ENCODE results near the gene ZNF521. TPM values are rescaled to one million over a fixed set of nuclear protein-coding genes. Genes with fewer than 3 reads are reported as not detected.

ZNF521 gene
- total and polyA plus RNA-seq, 8 donors = 16.6 to 60.6 (median 47.3) TPM

- no peak overlapping the region for H3K4me3 ChIP-seq
- no peak for DNase-seq
- no peaks in the 10 kb centered on the region for H3K27me3 ChIP-seq
- H3K4me1 ChIP-seq = no peaks in the 10 kb centered on the region
- no peak overlapping the region for H3K27ac ChIP-seq
- intact Hi-C loops (cut with DNase I) = no loop called here
- no peaks in the 10 kb centered on the region for H3K9me3 ChIP-seq
- no peaks in the 10 kb centered on the region for H3K36me3 ChIP-seq
- no peak for TF ChIP-seq CTCF (IDR thresholded peaks at IDR 0.05)
- ATAC-seq = no peak
Observed at GRCh38 chr18:25169701-25170100, 182.3 kb downstream of the ZNF521 start.

GRCh38 chr18:25167612-25168410 lies 184.2 kb downstream of the ZNF521 start:
- Histone ChIP-seq H3K27me3 (no peaks in the 10 kb centered on the region), H3K9me3 (no peaks in the 10 kb centered on the region), H3K27ac (no peak overlapping the region), H3K4me1 (peaks cover 0 to 11% of the 10 kb centered on the region in 2 donors), H3K36me3 (no peaks in the 10 kb centered on the region), H3K4me3 (no peak overlapping the region)
- ATAC-seq = no peak
- intact Hi-C loops (cut with DNase I) = no loop called here
- TF ChIP-seq CTCF (IDR thresholded peaks at IDR 0.05) = no peak
- DNase-seq = no peak

- Histone ChIP-seq H3K27ac (no peak overlapping the region), H3K9me3 (no peaks in the 10 kb centered on the region), H3K4me1 (peaks cover 0 to 11% of the 10 kb centered on the region in 2 donors), H3K27me3 (no peaks in the 10 kb centered on the region), H3K4me3 (no peak overlapping the region), H3K36me3 (no peaks in the 10 kb centered on the region)
- no peak for DNase-seq
- no peak for TF ChIP-seq CTCF (IDR thresholded peaks at IDR 0.05)
- no peak for ATAC-seq
- intact Hi-C loops (cut with DNase I) = no loop called here
Observed at GRCh38 chr18:25166113-25166512, 185.9 kb downstream of the ZNF521 start.

GRCh38 chr18:25164848-25165811 lies 186.8 kb downstream of the ZNF521 start:
- intact Hi-C loops (cut with DNase I) = no loop called here
- Histone ChIP-seq H3K4me1 (peaks cover 0 to 11% of the 10 kb centered on the region in 2 donors), H3K36me3 (no peaks in the 10 kb centered on the region), H3K4me3 (peak overlapping the region; percentile 3 to 20), H3K9me3 (no peaks in the 10 kb centered on the region), H3K27ac (no peak overlapping the region), H3K27me3 (no peaks in the 10 kb centered on the region)
- DNase-seq (no peak), ATAC-seq (peak; percentile 75)
- no peak for TF ChIP-seq CTCF (IDR thresholded peaks at IDR 0.05)

Data from left lung (tissue), 10 donors.